H1 (cell line): ENCODE data around the gene MRC2. TPM values are rescaled to one million over a fixed set of nuclear protein-coding genes. Genes with fewer than 3 reads are reported as not detected.

Experiments
- MAFK ChIP-seq: IDR thresholded peaks from 2 replicates; pipeline ENCODE4 v1.6.1; 2012; ENCODE audit warnings: low read depth, mild to moderate bottlenecking, improper control_type of control experiment, low read length
- SIX5 ChIP-seq: IDR thresholded peaks from 2 replicates; pipeline ENCODE4 v1.6.1; 2011; ENCODE audit warnings: mild to moderate bottlenecking, low read depth, low read length
- SRF ChIP-seq: IDR thresholded peaks from 2 replicates; pipeline ENCODE4 v1.6.1; 2011; ENCODE audit warnings: mild to moderate bottlenecking, low read depth, low read length, moderate library complexity
- TAF7 ChIP-seq: optimal IDR thresholded peaks from 2 replicates; pipeline ENCODE3; 2011; ENCODE audit warnings: low read depth, mild to moderate bottlenecking, inconsistent platforms, low read length, moderate library complexity, borderline replicate concordance
- polyA plus RNA-seq, 7 experiments: library from polyadenylated mRNA; depleted of rRNA in 3 of 7; stranded (reverse) in 5 of 7; unstranded in 2 of 7; fragments of >200 nt in 5 of 7; fragments of 200-250 nt in 2 of 7; gene quantifications; 1 replicate in 5 of 7; 2 replicates in 1 of 7; 4 replicates in 1 of 7; pipeline versions ENCODE4 v1.2.1 to v1.2.3, GENCODE V29; 2011 to 2013; ENCODE audit warnings: missing spikeins in 2 of 7, mixed read lengths in 2 of 7
- total RNA-seq: library from RNA; stranded (reverse); fragmentation: NEBNext Ultra II Directional; extraction: Animal tissue kit (Norgen Biotek cat#: 25700); gene quantifications from 2 replicates; pipeline ENCODE4 v1.2.1, GENCODE V29; 2021
- TF ChIP-seq, protein P1 (sequence below): fragments of 300-600 bp; sonication (generic); IDR thresholded peaks from 2 replicates; pipeline ENCODE4 v1.7.1; 2012; ENCODE audit warnings: low read length, moderate library complexity, mild to moderate bottlenecking, inconsistent platforms; ENCODE audit not compliant: insufficient replicate concordance

MRC2 gene
- total and polyA plus RNA-seq, 2 of the 8 experiments (the other 6 are each of a cell fraction or from before 2014, with no cell fraction given): 7.0 to 24.2 TPM

DNA sequence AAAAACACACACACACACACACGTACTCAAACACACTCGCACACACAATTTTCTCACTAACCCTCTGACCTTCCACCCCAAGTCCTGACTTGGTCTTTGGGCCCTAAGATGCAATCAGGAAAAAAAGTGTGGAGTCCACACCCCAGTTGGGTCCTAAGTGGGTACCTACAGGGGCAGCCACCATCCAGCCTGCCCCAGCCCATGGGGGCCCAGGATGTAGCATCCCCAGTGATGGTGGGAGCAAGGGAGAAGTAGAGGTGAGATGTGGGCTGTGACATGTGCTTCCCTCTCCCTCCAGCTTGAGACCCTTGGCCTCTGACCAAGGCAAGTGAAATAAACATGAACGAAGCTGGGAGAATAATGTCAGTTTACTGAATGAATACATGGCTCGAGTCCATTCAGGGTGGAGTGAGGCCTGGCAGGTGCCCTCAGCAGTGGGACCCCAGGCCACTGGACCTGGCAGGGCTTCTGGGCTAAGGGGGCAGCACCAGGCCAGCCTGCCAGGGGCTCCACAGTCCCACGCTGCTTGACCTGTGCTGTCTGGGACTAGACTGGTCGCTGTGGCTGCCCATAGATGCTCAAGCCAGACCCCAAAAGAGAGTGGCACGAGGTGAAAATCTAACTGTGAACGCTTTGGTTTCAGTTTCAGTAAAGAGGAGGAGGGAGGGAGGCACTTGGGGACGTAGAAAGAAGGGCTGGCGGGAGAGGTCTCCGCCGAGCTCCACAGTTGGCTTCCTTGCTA is 73.7 kb downstream of the MRC2 start (continued):
- TF ChIP-seq, protein P1, sequence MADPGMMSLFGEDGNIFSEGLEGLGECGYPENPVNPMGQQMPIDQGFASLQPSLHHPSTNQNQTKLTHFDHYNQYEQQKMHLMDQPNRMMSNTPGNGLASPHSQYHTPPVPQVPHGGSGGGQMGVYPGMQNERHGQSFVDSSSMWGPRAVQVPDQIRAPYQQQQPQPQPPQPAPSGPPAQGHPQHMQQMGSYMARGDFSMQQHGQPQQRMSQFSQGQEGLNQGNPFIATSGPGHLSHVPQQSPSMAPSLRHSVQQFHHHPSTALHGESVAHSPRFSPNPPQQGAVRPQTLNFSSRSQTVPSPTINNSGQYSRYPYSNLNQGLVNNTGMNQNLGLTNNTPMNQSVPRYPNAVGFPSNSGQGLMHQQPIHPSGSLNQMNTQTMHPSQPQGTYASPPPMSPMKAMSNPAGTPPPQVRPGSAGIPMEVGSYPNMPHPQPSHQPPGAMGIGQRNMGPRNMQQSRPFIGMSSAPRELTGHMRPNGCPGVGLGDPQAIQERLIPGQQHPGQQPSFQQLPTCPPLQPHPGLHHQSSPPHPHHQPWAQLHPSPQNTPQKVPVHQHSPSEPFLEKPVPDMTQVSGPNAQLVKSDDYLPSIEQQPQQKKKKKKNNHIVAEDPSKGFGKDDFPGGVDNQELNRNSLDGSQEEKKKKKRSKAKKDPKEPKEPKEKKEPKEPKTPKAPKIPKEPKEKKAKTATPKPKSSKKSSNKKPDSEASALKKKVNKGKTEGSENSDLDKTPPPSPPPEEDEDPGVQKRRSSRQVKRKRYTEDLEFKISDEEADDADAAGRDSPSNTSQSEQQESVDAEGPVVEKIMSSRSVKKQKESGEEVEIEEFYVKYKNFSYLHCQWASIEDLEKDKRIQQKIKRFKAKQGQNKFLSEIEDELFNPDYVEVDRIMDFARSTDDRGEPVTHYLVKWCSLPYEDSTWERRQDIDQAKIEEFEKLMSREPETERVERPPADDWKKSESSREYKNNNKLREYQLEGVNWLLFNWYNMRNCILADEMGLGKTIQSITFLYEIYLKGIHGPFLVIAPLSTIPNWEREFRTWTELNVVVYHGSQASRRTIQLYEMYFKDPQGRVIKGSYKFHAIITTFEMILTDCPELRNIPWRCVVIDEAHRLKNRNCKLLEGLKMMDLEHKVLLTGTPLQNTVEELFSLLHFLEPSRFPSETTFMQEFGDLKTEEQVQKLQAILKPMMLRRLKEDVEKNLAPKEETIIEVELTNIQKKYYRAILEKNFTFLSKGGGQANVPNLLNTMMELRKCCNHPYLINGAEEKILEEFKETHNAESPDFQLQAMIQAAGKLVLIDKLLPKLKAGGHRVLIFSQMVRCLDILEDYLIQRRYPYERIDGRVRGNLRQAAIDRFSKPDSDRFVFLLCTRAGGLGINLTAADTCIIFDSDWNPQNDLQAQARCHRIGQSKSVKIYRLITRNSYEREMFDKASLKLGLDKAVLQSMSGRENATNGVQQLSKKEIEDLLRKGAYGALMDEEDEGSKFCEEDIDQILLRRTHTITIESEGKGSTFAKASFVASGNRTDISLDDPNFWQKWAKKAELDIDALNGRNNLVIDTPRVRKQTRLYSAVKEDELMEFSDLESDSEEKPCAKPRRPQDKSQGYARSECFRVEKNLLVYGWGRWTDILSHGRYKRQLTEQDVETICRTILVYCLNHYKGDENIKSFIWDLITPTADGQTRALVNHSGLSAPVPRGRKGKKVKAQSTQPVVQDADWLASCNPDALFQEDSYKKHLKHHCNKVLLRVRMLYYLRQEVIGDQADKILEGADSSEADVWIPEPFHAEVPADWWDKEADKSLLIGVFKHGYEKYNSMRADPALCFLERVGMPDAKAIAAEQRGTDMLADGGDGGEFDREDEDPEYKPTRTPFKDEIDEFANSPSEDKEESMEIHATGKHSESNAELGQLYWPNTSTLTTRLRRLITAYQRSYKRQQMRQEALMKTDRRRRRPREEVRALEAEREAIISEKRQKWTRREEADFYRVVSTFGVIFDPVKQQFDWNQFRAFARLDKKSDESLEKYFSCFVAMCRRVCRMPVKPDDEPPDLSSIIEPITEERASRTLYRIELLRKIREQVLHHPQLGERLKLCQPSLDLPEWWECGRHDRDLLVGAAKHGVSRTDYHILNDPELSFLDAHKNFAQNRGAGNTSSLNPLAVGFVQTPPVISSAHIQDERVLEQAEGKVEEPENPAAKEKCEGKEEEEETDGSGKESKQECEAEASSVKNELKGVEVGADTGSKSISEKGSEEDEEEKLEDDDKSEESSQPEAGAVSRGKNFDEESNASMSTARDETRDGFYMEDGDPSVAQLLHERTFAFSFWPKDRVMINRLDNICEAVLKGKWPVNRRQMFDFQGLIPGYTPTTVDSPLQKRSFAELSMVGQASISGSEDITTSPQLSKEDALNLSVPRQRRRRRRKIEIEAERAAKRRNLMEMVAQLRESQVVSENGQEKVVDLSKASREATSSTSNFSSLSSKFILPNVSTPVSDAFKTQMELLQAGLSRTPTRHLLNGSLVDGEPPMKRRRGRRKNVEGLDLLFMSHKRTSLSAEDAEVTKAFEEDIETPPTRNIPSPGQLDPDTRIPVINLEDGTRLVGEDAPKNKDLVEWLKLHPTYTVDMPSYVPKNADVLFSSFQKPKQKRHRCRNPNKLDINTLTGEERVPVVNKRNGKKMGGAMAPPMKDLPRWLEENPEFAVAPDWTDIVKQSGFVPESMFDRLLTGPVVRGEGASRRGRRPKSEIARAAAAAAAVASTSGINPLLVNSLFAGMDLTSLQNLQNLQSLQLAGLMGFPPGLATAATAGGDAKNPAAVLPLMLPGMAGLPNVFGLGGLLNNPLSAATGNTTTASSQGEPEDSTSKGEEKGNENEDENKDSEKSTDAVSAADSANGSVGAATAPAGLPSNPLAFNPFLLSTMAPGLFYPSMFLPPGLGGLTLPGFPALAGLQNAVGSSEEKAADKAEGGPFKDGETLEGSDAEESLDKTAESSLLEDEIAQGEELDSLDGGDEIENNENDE: no peak
- TF ChIP-seq MAFK (no peak), SRF (no peak), SIX5 (no peak), TAF7 (no peak)
